Measurements from ENCODE around the gene GALNT16.
"Not testable (repeated sequence)": the region's sequence is repeated elsewhere in the genome, so short reads cannot be mapped to it uniquely, and the experiment has no call there.

GALNT16 gene

DNA sequence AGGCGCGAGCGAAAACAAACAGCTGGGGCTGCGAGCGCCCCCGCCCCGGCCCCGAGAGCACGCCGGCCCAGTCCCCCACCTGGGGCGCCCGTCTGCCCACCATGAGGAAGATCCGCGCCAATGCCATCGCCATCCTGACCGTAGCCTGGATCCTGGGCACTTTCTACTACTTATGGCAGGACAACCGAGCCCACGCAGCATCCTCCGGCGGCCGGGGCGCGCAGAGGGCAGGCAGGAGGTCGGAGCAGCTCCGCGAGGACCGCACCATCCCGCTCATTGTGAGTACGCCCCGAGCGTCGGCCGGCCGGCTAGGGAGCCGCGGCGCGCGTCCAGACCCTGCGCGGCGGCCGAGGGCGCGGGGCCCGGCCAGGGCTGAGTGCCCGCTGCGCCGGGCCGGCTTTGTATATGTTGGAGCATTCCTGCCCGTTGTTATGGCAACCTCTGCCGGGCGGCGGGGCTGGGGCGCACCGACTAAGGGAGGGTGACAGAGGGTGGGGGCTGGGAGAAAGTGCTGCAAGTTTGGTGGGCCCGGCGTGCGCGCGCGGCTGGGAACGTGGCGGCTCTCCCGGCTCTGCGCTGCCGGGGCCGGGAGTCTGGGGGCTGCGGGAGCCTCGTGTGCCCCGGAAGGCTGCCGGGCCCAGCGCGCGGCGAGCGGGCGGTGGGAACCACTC, 367 bp downstream of the GALNT16 start:
- no peak for DNase-seq (ENCODE audit: low spot score)

DNA sequence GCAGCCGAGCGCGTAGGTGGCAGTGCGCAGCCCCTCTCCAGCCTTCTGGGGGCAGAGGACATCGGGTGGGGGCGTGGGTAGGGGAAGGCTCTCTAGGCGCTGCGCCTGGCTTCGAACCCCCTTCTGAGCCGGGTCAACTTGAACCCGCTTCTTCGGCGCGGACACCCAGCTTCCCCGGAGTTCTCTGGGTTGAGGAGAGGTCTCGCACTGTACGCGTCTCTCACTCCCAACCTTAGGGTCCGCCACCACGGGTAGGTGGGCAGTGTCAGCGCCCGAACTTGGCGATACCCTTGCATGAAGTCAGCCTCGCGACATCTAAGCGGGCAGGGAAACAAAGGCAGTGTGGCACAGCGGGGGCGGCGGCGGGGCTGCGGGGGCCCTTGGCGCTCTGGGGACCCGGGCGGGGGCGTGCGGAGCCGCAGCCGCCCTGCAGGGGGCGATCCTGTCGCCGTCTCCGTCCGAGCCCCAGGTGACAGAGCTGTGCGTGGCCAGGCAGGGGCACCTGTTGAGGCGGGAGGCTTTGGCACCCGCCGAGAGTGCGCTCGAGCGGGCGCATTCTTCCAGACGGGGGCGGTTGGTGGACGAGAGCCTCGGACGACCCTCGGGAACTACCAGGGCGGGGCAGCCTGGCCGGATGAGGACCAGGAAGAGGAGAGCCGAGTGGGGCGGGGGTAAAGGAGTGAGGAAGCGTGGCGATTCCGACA, 1.1 kb downstream of the GALNT16 start:
- no peak for DNase-seq (ENCODE audit: low spot score)

DNA sequence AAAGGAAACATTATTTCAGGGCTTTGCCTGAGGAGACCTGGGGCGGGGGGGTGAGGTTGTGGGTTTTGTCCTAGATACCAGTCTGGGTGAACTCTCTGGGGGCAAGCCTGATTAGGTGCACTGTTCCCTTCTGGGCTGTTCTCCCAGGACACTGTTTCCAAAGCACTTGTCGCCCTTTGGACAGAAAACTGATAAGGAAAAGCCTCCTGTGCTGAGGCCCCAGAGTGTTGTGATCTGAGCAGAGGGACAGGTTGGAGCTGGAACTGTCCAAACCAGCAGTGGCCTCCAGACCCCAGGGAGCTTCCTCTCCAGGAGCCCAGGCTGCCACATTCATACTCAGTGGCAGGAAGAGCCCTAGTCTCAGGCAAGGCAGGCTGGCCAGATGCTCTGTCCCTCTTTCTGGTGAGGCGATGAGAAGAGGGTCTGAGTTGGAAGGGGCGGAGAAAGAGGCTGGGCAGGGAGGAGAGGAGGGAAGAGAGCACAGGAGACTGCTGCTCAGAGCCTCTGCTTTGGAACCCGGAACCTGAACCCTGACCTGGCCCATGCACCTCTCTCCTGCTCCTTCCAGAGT, 1.9 kb downstream of the GALNT16 start:
- no peak for DNase-seq (ENCODE audit: low spot score)

DNA sequence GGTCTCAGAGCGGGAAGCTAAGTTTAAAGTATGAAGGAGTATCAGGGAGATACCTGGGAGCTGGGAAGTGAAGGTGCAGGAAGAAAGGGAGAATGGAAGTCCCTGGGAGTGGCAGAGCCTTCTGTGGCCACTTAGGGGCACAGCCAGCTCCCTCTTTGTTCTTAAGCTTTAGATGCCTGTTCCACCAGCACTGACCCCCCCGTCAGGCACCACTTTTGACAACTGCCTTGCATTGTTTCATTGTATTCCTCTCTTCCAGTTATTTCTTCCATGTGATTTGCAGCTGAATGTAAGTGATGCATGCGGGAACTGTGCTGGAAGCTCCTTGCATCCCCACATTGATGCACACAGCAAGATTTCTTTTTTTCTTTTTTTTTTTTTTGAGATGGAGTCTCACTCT, 2.6 kb downstream of the GALNT16 start:
- no peak for DNase-seq (ENCODE audit: low spot score)

DNA sequence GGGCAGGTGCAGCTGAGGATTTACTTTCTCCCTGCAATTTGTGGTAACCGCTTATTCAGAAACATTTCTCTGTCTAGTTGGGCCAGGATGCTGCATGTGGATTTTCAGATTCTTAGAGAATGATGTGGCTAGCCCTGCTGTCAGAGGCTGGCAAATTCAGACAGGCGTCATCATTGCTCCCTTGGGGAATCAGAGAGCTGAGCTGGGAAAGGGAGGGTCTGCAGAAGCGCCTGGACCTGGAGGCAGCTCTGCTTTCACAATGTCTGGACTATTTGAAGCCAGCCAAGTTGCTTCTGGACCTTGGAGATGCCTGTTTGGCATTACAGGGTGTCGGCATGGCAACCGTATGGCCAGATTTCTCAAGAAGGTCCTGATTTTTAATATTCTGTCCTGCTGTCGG, 3.4 kb downstream of the GALNT16 start:
- no peak for DNase-seq (ENCODE audit: low spot score)

DNA sequence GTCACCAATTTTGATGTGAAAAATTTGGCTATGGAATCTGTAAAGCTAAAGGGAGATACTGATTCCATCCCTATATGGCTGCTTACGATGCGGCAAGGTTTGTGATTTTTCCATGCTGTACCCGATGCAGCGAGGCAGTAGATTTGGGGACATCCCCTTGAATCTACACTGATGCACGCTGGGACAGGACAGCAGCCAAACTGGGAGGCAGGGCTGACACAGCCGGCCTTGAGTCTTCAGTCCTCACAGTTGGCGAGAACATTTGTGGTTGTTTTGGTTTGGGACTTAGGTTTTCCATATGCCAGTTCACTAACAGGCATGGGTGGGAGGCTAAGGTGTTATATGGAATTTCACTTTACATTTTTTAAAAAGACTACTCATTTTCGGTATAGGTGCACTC, 3.8 kb downstream of the GALNT16 start:
- DNase-seq (ENCODE audit: low spot score), result no peak

DNA sequence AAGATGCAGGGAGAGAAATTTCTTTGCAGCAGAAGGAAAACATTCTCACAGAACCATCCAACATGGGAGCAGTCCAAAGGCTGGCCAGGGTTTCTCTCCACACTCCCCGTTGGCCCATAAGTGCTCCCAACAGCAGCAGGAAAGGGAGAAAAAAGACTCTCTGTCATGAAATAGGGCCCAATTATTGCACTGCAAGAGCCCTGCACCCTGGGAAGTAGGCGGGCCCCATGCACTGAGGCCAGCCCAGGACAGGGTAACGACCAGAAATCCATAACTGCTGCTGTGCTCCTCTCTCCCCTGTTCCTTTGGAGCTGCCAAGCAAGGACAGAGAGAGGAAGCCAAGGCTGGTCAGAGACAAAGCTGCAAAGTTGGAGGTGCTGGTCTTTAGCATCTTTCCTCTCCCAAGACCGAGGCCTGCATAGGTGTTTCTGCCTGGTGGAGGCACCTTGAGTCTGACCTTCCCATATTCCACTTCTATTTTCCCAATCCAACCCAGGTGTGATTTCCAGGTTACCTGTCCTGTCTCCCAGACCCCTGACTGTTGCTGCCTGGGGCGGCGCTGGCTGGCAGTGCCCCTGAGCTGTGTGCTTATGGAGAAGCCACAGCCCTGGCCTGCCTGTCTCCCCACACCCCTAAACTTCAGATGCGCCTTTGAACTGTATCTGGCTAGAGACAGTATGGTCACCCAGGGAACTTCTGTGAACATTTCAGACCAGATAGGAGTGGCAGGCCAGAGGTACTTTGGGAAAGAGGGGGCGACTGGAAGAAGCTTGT, 6.8 kb downstream of the GALNT16 start:
- DNase-seq (ENCODE audit: low spot score), result no peak

DNA sequence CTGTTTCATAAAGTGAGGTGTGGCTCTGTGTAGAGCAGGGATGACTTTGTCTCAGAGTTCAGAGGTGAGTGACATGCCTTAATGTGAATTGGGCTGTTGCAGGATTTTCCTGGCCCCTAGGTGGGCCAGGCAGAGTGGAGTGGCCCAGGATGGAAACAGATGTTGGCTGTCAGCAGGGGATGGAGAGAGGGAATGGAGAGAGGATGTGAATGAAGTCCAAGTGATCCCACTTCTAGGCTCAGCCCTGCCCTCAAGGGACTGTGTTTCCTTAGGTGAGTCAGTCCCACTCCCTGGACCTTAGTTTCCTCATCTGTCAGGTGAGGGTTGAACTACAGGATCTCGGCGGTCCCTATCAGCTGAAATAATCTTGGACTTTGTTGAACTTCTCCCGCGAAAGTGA, 7.5 kb downstream of the GALNT16 start:
- DNase-seq (ENCODE audit: low spot score), result no peak

DNA sequence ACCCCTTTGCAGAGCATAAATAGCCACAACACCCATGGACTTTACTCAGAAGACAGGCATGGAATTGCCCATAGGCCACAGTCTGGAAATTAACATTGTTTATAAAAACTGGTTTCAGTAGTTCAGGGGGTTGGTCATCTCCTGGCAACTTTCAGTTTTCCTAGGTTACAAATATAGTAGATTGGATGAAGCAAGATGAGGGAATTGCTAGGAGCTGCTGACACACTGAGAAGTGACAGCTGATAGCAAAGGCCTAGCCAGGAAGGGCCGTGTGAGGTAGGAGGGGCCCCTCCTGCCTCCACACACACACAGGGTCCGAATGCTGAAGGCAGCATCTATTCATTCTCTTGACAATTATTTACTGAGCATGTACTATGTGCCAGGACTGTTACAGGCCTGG, 8.3 kb downstream of the GALNT16 start:
- no peak for DNase-seq (ENCODE audit: low spot score)

DNA sequence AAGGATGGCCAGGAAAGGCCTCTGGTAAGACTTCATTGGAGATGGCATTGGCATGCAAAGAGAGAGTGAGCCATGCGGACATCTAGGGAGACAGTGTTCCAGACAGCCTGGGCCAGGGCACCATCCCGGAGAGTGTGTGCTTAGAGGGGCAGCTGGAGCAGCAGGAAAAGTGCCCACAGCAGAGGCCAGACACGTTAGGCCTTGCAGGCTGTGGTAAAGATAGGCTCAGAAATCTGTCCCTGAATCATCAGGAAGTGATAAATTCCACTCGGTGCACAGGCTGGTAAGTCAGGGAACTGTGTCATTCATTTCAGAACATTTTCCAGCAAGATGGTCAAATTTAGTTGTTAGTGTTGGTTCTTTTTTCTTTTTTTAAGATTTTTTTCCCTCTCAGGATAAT, 8.8 kb downstream of the GALNT16 start:
- DNase-seq (ENCODE audit: low spot score), result no peak

DNA sequence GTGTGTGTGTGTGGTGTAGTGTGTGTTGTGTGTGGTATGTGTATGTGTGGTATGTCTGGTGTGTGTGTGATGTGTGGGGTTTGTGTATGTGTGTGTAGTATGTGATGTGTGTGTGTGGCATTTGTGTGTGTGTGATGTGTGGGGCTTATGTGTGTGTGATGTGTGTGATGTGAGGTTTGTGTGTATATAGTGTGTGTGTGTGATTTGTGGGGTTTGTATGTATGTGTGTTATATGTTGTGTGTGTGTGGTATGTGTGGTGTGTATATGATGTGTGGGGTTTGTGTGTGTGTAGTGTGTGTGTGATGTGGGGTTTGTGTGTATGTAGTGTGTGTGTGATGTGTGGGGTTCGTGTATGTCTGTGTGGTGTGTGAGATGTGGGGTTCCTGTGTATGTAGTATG, 9.4 kb downstream of the GALNT16 start:
- no peak for DNase-seq (ENCODE audit: low spot score)

DNA sequence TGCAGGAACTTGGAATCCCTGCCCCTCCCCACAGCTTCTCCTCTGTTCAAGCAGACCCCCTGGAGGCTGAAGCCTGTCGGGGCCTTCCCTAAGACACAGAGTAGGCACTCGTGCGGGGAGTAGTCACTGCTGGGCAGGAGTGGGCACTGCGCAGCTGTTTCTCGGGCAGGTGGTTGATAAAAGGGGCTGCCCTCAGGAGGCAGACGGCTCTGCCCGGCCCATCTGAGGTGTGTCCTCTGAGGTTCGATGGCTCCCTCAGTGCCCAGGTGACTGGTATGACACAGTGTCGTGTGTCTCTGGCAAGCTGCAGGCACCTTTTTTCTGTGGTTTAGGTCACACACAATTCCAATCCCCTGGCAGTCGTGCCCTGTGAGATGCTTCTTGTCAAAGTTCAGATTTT, 10.1 kb downstream of the GALNT16 start:
- DNase-seq (ENCODE audit: low spot score), result no peak

DNA sequence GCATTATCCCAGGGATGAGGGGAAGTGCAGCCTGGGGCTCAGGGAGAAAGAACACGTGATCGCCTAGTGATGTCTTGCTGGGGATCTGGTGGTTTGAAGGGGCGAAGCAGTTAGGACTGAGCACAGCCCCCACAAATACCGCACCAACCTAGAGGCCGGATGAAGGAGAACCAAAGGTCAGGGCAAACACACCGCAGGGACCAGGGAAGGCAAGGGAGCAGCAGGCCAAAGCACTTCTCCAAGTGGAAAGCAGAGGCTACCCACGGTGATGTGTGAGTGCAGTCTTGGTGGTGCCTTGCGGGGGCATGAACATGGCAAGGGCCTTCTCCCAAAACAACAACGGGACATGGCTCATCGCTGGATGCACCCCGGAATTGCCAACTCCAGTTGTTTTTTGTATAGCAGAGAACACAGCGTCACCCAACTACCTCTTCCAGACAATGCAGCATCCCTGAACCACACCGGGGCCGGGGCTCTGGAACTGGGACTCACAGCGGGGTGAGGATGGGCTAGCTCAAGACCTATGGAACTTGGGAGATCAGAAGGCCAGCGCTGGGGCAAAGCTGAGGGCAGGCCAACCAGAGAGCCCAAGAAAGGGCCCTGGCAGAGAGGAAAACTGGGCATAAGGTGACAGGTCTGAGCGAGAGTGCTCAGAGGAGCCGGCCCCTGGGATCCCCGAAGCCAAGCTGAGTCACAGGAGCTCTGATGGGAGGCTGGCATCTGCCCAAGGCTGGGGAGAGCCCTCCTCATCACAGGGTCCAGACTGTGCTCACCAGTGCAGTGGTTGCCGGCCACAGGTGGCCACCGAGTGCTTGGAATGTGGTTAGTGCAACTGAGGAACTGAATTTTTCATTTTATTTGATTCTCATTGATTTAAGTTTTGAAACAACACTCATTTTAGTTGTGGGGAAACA, 11.1 kb downstream of the GALNT16 start:
- no peak for DNase-seq (ENCODE audit: low spot score)

DNA sequence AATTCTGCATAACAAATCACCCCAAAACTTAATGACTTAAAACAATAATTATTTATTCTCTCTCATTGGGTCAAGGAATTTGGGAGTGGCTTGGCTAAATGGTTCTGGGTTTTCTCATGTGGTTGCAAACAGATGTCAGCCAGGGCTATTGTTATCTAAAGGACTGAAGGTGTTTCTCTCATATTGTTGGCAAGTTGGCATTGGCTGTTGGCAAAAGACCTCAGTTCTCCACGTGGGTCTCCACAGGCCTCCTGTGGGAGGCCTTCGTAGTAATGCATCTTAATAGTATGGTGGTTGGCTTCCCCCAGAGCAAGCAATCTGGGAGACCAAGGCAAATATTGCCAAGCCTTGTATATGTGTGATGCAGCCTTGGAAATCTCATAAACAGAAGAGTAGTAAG, 14.4 kb downstream of the GALNT16 start:
- DNase-seq (ENCODE audit: low spot score), result no peak

DNA sequence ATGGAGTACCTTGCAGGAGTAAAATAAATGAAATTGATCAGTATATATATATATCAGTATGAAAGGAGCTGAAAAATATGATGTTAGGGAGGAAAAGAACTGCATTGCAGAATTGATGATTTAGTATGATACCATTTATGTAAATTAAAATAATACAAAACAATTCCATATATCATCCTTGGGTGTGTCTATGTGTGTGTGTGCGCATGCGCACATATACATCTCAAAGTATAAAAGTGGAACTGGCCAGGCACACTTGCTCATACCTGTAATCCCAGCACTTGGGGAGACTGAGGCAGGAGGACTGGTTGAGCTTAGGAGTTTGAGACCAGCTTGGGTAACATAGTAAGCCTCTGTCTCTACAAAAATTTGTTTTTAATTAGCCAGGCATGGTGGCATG, 15.4 kb downstream of the GALNT16 start:
- no peak for DNase-seq (ENCODE audit: low spot score)

DNA sequence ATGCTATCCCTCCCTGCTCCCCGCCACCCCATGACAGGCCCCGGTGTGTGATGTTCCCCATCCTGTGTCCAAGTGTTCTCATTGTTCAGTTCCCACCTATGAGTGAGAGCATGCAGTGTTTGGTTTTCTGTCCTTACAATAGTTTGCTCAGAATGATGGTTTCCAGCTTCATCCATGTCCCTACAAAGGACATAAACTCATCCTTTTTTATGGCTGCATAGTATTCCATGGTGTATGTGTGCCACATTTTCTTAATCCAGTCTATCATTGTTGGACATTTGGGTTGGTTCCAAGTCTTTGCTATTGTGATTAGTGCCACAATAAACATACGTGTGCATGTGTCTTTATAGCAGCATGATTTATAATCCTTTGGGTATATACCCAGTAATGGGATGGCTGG, 17.4 kb downstream of the GALNT16 start:
- DNase-seq (ENCODE audit: low spot score), result not testable (repeated sequence)

DNA sequence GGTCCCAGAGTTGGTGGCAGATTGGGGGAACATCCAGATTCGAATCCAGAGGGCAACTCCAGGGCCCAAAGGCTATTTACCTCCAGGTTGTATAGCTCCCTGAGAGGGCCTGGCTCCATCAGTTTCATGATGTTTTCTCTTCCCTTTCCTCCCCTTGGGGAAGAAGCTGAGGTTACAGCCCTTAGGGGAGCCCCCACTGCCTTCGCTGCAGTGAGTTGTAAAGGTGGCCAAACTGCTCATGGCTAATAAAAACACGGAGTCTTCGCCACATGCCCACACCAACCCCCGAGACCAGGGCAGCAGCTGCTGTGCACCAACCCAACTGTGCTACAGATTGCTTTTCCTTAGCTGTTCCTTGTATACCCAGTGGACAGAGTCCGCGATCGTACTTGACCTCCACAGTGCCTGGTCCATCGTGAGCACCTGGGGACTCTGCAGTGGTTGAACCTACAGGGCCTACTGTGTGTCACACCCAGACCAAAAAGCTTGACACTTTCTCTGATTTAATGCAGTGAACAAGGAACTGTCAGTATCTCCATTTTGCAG, 20.9 kb downstream of the GALNT16 start:
- DNase-seq (ENCODE audit: low spot score), result no peak

DNA sequence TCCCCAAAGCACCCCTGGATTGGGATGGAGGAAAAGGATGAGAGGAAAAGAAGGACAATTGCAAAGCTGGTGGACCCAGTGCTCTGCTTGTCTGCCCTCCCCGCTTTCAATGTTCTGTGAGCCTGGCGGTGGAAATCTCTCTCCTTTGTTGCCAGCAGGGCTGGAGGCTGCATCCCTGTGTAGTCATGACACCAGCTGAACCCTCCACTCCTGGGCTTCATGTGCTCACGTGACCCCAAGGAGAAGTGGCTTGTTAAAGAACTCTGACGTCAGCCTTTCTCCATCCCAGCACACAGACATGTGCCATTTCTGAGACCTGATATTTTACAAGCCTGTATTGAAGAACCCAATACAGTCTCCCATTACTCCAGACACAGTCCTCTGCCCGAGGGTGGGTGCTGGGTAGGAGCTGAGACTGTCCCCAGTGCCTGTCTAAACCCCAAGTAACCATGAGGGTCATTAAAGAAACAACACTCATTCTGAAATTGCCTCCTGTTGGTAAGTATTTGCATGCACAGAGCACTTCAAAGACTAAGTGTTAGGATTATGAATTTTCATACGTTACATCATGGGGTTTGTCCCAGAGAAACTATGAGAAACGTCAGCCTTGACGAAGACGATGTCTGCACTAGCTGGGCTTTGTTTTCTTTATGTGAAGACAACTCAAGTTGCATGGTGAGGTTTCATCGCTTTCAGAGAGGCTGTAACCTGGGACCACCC, 21.7 kb downstream of the GALNT16 start:
- no peak for DNase-seq (ENCODE audit: low spot score)

DNA sequence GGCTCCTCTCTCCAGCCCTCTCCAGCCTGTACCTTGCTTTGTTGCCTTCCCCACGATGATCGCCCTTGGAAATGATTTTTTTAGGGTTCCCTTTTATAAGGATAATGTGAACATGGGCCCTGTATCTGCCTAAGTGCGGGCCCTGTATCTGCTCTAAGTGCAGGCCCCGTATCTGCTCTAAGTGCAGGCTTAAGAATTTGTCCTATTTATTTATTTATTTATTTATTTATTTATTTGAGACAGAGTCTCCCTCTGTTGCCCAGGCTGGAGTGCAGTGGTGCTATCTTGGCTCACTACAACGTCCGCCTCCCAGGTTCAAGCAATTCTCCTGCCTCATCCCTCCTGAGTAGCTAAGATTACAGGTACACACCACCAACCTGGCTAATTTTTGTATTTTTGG, 22.5 kb downstream of the GALNT16 start:
- no peak for DNase-seq (ENCODE audit: low spot score)

DNA sequence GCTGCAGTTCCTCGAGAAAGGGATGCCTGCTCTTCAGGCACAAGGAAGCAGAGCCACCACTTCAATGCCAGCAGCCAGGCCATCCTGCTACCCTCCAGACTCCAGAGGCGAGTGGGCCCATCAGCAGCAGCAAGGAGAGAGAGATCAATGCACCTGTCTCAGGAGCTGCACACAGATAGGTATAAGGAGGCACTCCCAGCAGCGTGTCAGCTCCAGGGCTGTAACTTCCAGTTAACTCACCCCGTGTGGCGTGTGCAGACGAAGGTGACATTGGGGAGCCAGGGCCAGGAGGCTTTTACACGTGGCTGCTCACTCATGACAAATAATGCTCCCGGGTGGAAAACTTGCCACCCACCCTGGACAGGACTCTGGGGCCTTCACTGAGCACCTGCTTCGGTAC, 24.2 kb downstream of the GALNT16 start:
- DNase-seq (ENCODE audit: low spot score), result no peak
